NCI-H774 (cell line): ENCODE results near the gene SRP68.
"Not testable (repeated sequence)": the region's sequence is repeated elsewhere in the genome, so short reads cannot be mapped to it uniquely, and the experiment has no call there.

ENCODE experiments used
- DNase-seq: peaks from one replicate; lab custom pipeline; 2025; lab: John Stamatoyannopoulos, UW

The SRP68 gene

DNA sequence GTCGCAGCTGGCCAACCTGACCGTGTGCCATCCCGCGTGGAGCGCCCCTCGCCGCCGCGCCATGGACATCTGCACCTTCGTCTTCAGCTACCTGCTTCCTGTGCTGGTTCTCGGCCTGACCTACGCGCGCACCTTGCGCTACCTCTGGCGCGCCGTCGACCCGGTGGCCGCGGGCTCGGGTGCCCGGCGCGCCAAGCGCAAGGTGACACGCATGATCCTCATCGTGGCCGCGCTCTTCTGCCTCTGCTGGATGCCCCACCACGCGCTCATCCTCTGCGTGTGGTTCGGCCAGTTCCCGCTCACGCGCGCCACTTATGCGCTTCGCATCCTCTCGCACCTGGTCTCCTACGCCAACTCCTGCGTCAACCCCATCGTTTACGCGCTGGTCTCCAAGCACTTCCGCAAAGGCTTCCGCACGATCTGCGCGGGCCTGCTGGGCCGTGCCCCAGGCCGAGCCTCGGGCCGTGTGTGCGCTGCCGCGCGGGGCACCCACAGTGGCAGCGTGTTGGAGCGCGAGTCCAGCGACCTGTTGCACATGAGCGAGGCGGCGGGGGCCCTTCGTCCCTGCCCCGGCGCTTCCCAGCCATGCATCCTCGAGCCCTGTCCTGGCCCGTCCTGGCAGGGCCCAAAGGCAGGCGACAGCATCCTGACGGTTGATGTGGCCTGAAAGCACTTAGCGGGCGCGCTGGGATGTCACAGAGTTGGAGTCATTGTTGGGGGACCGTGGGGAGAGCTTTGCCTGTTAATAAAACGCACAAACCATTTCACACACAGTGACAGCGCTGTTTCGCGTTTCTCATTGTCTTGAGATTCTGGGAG, 4.7 kb upstream of the SRP68 start:
- DNase-seq, result no peak

DNA sequence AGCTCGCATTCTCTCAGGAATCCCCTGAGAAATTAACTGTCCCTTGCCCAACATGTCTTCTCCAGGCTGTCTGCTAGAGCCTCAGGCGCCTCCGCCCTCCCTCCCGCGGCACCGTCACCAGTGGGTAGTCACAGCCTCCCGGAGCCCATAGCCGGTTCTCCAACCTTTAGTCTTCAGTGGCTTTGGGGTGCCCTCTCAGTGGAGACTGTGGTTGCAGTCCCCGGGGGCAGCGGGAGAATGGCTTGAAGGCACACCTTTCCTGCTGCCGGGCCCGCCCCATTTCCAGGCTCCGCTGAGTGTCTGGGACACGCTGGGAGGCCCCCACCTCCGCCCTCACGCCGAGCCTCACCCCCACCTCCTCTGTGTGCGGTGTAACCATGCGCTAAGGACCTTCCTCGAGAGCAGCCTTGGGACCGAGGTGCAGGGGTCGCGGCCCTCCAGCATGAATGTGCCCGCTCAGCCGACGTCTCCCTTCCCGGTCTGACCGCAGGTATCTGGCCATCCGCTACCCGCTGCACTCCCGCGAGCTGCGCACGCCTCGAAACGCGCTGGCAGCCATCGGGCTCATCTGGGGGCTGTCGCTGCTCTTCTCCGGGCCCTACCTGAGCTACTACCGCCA, 3.9 kb upstream of the SRP68 start:
- DNase-seq, result no peak

DNA sequence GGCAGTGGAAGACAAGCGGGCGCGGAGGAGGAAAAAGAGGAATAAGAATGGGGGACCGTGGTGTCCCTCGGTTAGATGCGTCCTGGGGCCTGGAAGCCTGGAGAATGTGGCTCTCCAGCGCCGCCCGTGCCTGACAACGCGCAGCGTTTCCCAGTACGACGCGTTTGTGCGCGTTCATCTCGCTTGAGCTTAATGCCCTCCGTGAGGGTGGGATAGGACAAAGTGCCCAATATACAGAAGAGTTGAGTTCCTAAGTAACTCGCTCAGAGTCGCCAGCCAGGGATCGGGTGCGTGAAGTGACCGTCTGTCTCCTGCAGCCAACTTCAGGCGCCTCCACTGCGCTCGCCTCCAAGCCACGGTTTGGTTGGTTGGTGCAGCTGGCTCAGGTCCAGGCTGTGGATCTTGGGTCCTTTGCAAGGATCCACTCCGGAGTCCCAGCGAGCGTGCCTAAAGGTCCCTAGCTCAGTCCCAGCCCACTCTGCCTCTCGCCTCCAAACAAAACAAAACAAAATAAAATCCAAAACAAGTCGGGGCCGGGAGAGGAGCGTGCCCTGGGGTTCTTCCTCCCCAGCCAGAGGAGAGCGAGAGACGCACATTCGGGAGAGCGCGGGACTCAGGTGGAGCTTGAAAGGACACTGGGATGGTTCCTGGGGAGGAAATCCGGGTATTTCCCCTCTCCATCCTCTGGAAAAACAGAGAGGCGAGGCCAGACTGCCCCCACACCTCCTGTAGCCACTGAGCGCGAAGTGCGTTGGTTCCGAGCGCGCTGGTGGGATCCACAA, 3.2 kb upstream of the SRP68 start:
- DNase-seq, result no peak

DNA sequence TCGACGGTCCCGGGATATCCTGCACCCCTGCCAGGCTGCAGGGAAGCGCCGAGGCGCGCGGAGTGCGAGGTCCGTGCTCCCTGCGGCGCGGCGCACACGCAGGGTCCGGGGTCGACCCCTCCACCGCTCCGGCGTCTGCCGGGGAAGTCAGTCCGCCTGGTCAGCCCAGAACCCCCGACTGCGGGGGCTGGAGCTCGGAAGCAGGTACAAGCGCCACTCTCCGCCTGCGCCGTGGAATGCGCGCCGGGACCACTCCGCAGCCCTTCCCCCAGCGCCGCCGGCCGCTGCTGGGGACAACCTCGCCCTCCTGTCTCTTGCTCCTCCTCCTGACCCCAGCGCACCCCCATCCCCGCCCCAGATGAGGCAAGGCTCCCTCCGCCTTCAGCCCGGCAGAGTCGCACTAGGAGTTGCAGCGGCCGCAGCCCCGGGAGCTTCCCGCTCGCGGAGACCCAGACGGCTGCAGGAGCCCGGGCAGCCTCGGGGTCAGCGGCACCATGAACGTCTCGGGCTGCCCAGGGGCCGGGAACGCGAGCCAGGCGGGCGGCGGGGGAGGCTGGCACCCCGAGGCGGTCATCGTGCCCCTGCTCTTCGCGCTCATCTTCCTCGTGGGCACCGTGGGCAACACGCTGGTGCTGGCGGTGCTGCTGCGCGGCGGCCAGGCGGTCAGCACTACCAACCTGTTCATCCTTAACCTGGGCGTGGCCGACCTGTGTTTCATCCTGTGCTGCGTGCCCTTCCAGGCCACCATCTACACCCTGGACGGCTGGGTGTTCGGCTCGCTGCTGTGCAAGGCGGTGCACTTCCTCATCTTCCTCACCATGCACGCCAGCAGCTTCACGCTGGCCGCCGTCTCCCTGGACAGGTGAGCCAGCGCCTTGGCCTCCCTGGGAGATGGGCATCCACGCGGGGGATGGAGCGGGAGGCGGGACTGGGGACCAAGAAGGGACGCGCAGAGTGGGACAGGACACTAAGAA, 2.4 kb upstream of the SRP68 start, which contains the start of gene GALR2:
Gene GALR2, plus strand, starts transcription at position 392 of the 974 bp plus-strand sequence. Its CDS starts 103 bp downstream, at position 495.
- no peak for DNase-seq

DNA sequence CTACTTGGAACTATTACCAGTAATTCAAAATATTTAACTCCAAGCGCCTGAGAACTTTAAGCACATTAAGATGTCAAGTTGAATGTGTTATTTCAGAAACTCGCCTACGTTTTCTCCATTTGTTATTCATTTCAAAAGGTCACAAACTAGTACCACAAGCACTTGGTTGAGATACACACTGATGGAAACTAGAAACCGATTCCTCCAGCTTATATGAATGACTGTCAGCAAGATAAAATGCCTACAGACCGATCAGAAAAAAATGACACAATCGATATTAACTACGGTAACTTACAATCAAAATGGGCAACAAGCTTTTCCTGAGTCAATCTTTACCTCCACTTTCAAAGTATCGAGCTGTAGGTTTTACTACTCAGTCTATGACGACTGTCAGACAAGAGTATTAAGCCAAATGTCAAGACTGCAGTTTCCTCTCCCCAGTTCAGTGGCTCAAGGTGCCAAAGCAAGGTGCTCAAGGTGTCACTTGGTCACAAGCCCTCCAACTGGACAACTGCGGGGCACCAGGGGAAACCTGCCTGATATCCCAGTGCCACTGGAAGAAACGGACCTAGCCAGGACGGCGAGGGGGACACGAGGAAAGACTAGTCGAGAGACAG, 678 bp downstream of the SRP68 start:
- DNase-seq, result no peak

DNA sequence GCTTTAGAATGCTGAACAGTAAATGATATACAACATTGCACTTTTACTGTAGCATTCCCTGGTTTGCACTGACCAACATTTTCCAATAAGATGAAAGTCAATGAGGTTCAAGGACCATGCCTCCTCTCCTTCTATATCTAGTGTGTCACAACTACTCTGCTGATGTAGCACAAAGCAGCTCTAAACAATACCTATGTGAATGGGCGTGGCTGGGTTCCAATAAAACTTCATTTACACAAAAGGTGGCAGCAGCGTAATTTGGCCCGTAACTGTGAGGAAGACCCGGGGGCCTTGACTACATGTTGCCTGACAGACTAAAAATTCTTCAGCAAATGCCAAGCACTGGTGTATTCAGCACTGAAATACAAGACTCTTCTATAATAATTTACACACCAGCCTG, 6.5 kb downstream of the SRP68 start:
- no peak for DNase-seq

DNA sequence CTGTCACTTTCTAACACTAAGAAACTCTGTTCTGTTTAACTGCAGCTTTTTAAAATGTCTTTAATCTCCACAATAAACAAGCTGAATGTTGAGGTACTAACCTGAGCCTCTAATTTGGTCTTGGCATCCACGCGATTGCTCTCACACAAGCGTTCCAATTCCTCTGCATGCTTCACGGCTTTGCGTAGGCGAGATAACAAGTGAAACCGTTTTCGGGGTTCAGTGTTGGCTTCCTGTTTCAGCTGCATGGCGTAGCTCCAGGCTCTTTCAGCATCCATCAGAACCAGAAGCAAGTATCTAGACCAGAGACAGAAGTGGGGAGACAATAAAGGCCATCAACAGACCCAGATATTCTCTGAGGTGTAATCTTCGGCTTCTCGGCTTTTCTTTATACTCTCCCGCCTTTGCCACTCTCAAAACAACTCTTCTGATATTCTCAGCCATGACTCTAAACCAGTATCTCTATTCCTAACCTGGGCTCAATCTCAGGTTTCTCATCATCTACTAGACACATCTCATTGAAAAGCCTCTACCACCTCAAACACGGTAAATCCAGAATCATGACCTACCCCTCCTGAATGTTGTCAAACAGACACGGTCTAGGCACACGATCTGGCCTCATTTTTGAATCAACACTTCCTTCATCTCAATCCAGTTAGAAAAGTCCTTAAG, 8.3 kb downstream of the SRP68 start:
- DNase-seq, result no peak

DNA sequence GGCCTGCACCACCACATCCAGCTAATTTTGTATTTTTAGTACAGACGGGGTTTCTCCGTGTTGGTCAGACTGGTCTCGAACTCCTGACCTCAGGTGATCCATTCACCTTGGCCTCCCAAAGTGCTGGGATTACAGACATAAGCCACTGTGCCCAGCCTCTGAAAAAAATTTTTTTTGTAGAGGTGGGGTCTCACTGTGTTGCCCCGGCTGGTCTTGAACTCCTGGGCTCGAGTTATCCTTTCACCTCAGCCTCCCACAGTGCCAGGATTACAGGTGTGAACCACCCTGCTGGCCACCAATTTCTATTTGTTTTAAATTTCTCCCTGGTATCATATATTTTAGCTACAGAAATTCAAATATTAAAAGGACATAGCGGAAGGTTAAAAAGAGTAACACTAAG, 14.1 kb downstream of the SRP68 start:
- DNase-seq, result not testable (repeated sequence)

DNA sequence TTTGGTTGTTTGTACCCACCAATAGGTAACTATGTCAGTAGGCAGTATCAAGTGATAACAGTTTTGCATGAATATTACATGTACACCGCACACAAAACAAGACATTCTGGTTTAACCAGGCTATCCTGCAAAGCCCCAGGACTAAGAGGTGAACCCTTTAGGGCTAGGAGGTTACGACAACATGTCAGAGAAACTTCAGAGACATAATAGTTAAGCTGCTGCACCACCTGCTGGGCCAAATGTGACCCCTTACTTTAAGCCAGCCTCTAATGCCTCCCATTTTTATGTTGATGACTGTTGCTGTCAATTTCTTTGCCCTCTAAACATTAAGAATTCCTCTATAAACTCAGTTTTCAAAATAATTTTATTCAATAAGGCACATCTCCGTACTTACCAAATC, 15.4 kb downstream of the SRP68 start:
- DNase-seq, result no peak

DNA sequence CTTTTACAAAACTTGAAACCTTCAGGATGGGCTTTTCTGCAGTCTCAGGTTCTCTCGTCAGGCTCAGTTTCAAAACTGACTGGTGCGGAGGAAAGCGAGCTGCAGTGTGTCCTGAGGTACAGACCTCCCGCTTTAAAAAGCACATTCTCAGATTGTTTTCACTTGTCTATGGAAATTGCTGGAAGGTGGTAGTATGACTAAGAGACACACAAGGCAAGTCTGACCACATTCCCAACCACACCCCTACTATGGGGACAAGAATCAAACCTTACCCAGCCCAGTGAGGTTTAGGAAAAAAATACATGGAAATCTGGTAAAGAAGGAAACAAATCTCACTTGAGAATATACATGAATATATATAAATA, 18.2 kb downstream of the SRP68 start:
- DNase-seq, result no peak

DNA sequence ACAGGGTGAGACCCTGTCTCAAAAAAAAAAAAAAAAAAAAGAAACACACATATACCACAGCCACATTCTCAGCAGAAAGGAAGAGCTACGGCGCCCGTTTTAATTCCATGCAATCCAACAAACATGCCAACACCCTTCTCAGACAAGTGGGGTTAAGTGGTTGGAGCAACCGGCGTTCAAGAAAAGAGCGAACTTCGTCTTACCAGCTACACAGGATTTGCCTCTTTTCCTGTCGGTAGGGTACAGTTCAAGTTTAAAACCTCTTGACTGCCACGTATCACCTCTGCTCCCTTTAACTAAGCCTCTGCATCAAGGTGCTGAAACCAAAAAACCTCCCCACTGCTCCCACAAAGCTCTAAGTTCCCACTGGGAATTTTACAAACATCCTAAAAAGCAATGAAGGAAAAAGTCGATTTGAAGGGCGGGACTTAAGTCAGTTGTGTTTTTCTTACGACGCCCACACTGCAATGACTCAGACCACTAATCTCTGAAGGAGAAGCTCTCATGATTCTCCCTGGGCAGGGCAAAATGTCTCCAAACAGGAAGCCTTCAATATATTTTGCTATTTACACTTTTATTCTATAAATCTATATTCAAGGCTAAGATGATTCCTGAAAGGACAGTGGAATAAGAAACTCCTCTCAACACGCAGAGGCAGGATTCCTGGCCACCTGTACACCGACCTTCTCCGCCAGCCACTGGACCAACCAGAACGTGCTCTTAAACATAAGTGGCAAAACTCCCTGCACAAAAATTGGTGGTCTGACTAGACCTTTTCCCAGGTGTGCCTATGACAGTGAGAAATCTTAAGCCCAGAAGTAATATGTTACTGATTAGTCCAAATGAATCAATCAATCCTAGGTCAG, 18.8 kb downstream of the SRP68 start:
- DNase-seq, result no peak

DNA sequence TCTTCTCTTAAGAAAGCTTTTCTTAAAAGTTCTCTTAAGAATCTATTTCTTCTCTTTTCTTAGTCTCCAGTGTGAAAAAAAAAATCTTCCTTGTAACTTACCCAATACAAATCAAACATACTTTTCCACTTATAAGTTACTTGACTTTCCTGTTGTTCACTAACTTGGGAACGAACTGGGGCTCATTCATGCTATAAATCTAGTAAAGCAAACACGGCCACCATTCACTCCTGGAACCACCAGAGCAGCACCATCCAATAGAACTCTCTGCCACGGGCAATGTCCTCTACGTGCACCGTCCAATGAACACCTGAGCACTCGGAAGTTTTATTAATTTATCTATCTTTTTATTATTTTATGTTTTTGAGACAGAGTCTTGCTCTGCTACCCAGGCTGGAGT, 20.8 kb downstream of the SRP68 start:
- no peak for DNase-seq

DNA sequence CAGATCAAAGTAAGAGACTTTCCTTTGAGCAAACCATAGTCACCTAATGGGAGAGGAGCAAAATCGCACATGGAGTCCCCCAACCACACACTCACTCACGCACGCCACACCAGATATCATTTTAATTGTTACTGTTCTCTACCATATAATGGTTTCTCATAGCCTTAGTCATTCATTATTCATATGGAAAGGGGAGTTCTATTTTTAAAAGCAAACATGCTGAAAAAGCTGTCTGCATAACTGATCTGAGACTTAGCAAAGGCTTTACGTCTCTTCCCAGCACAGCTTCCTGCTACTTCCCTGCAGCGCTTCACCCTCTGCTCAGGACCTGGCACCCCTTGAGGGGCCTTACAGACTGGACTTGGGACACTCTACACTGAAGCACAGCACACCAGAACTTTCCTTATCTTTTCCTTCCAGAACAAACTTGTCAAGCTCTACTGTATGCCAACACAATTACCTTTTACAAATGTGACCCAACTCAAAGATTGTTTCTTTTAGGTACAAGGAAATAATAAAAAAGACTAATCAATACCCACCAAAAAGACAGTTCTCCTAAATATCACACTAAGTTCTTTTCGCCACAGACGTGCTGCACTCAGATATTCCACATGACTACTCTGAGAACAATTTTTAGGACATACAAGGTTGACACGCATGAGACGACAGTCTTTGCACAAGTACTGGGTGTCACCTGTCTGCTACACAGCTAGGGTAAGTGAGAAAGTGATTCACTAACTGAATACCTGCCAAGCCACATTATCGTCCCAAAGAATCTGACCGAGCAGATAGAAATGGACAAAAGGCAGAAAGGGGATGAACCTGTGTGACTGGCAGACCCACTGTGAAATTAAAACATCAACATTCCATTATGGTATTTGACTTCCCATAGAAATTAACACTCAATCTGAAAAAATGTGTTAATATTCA, 21.5 kb downstream of the SRP68 start:
- DNase-seq, result no peak

DNA sequence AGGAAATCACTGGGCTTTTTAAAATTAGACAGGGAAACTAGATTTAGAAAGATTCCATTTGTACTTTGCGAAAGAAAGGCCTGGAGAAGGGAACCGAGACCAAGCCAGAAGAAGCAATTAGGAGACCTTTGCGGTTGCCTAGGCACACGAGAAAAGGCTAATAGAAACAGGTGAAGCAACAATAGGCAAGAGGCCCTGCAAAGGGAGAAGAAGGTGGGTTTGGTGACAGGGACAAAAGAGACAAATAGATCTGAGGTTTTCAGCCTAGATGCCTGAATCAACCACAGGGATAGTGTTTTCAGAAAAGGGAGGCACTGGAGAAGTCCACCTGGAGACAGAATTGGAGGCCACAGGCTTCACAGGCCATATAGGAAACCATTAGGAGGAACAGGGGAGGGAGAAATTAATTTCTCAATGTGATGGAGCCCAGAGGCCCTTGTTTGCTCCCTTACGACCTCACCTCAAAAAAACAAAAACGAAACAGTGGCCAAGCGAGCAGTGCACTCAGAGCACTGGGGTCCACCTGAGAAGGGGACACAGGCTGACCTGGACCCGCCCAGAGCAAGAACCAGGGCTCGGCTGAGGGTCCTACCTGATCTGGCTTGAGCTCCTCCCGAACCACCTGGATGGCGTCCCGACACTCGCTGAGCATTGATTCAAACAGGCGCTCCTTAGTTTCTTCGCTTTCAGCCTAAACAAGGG, 22.3 kb downstream of the SRP68 start:
- DNase-seq, result no peak

DNA sequence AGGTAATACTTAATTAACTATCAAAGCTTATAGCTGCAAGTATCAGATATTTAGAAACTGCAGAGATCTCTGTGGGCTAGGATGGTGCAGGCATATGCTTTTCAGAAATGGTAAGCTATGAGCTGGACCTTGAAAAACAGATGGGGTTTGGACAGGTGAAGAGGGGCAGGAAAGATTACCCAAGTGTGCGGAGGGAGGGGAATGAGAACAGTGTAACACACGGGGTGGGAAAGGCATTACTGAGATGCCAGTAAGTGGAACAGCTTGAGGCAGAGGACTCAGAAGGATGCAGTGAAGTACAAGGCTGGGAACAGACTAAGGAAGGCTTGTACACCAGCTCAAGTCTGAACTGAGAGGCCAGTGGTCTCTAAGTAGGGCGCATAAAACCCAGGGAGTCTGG, 23.1 kb downstream of the SRP68 start:
- DNase-seq, result no peak

DNA sequence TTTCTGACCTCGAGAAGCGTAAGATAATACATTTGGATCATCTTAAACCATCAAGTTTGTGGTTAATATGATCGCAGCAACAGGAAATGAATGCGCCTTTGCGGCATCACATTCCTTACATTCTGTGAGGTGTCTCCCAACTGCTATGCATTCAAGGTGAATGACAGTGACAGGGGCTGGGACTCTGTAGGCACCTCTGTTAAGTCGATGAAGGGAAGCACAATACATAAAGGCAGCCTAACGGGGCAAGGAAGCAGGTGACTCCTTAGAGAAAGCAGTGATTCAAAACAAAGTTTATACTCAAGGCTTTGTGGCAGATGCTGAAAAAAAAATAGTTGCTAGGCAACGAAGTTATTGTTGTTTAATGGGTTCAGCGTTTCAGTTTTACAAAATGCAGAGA, 23.6 kb downstream of the SRP68 start:
- no peak for DNase-seq

DNA sequence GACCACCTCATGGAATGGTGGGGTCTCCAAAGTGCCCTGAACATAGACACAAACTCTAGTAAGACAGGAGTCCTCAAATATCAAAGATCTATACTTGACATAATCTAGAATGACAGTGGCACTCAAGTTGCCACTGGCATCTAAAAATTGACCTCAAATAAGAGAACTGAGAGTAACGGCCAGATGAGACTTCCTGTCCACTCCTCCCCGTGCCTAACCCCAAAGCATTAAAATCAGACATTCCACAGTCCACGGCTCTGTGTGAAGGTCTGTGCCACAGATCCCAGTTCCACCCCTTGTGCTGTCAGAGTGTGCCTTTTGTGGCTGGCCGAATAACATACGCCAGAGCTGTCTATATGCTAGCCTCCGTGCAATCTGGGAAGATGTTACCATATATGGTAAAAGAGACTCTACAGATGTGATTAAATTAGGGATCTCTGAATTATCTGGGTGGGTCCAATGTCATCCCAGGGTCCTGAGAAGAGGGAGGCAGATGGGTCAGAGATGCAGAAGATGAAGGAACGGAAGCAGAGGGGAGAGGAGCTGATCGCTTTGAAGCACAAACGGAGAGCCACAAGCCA, 24.2 kb downstream of the SRP68 start:
- no peak for DNase-seq

DNA sequence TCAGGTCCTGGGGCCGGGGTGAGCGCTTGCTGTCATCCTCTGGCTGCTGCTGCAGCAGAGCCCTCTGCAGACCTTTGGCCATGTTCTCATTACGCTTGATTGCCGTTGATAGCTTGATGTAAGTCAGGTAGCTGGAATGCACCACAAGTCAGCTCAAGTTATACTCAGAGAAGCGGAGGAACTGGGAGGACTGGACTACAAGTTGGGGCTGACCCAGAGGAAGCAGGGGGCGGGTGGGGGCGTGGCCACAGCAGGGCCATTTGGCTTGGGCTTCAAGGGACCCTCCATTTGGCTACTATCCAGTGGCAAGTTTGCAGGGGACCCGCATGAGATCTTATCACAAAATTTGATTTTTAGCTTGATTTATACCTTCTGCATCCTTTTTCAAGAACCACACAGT, 26.3 kb downstream of the SRP68 start:
- no peak for DNase-seq
